HG02852 (cell line): ENCODE data around the gene NDFIP1.
A peak's percentile ranks its signal among the peaks of the same experiment; 100 is the strongest.

Experiments
- ATAC-seq: cut with Tn5 transposase; IDR thresholded peaks from one replicate; pipeline ENCODE4 v1.9.1; 2021; ENCODE audit warnings: mild to moderate bottlenecking, moderate library complexity; ENCODE audit not compliant: unreplicated experiment

Gene NDFIP1

GRCh38 chr5:142117579-142118151, 9.1 kb downstream of the NDFIP1 start:
- ATAC-seq: no peak

- ATAC-seq: no peak
These were observed 9.6 kb downstream of the NDFIP1 start for GRCh38 chr5:142118155-142118686.

- ATAC-seq: no peak
These were observed 10.6 kb downstream of the NDFIP1 start for GRCh38 chr5:142119051-142119625.

GRCh38 chr5:142120247-142120935, 11.8 kb downstream of the NDFIP1 start:
- ATAC-seq: no peak

- ATAC-seq: no peak
These were observed 13.5 kb downstream of the NDFIP1 start for GRCh38 chr5:142122121-142122520.

- ATAC-seq: no peak
These were observed 16.8 kb downstream of the NDFIP1 start for GRCh38 chr5:142125378-142125777.

GRCh38 chr5:142125963-142126362, 17.4 kb downstream of the NDFIP1 start:
- ATAC-seq: no peak

GRCh38 chr5:142128675-142129208, 20.2 kb downstream of the NDFIP1 start:
- no peak for ATAC-seq

- no peak for ATAC-seq
These were observed 21.0 kb downstream of the NDFIP1 start for GRCh38 chr5:142129446-142130066.

- ATAC-seq: no peak
These were observed 22.8 kb downstream of the NDFIP1 start for GRCh38 chr5:142131394-142131793.

- ATAC-seq: no peak
These were observed 24.3 kb downstream of the NDFIP1 start for GRCh38 chr5:142132916-142133315.

- ATAC-seq: no peak
These were observed 25.0 kb downstream of the NDFIP1 start for GRCh38 chr5:142133330-142134206.

- ATAC-seq: no peak
These were observed 25.9 kb downstream of the NDFIP1 start for GRCh38 chr5:142134331-142135010.

GRCh38 chr5:142141463-142141862, 32.9 kb downstream of the NDFIP1 start:
- no peak for ATAC-seq

GRCh38 chr5:142143878-142144277, 35.3 kb downstream of the NDFIP1 start:
- ATAC-seq: no peak

- ATAC-seq: peak; percentile 66
These were observed 36.7 kb downstream of the NDFIP1 start for GRCh38 chr5:142145106-142145900.

- no peak for ATAC-seq
These were observed 40.8 kb downstream of the NDFIP1 start for GRCh38 chr5:142149363-142149762.

GRCh38 chr5:142150431-142150830, 41.9 kb downstream of the NDFIP1 start:
- ATAC-seq: no peak
